ENCODE results near the gene ARPC1B.
"Not testable (repeated sequence)": the region's sequence is repeated elsewhere in the genome, so short reads cannot be mapped to it uniquely, and the experiment has no call there.

The ARPC1B gene

DNA sequence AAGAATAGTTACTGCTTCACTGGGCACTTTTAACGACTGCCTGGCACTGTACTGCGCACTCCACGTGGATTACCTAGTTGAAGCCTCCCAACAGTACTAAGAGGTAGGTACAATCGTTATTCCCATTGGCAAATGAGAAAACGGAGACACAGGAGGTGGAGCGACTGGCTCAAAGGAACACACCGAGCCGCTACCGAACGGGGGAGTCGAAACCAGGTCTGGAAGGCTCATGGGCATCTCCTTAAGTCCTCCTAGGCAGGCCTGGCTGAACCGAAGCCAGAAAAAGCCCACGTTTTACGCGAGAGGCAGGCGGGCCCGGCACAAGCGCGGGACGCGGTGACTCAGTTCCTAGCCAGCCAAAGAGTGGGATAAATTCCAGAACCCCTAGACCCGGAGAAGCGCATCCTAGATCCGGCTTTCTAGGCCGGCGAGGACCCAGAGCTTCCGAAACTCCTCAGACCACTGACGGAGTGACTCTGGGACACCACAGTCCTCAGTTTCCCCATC is 33.4 kb downstream of the ARPC1B start:
- DNase-seq (ENCODE audit: low read depth), result no peak
- H3K4me3 ChIP-seq (ENCODE audit: low read depth, low read length), result peak overlapping the region; percentile 95
- TF ChIP-seq, protein P1, sequence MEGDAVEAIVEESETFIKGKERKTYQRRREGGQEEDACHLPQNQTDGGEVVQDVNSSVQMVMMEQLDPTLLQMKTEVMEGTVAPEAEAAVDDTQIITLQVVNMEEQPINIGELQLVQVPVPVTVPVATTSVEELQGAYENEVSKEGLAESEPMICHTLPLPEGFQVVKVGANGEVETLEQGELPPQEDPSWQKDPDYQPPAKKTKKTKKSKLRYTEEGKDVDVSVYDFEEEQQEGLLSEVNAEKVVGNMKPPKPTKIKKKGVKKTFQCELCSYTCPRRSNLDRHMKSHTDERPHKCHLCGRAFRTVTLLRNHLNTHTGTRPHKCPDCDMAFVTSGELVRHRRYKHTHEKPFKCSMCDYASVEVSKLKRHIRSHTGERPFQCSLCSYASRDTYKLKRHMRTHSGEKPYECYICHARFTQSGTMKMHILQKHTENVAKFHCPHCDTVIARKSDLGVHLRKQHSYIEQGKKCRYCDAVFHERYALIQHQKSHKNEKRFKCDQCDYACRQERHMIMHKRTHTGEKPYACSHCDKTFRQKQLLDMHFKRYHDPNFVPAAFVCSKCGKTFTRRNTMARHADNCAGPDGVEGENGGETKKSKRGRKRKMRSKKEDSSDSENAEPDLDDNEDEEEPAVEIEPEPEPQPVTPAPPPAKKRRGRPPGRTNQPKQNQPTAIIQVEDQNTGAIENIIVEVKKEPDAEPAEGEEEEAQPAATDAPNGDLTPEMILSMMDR (IDR thresholded peaks at IDR 0.05; ENCODE audit: low read depth, low read length, missing control alignments), result no peak

DNA sequence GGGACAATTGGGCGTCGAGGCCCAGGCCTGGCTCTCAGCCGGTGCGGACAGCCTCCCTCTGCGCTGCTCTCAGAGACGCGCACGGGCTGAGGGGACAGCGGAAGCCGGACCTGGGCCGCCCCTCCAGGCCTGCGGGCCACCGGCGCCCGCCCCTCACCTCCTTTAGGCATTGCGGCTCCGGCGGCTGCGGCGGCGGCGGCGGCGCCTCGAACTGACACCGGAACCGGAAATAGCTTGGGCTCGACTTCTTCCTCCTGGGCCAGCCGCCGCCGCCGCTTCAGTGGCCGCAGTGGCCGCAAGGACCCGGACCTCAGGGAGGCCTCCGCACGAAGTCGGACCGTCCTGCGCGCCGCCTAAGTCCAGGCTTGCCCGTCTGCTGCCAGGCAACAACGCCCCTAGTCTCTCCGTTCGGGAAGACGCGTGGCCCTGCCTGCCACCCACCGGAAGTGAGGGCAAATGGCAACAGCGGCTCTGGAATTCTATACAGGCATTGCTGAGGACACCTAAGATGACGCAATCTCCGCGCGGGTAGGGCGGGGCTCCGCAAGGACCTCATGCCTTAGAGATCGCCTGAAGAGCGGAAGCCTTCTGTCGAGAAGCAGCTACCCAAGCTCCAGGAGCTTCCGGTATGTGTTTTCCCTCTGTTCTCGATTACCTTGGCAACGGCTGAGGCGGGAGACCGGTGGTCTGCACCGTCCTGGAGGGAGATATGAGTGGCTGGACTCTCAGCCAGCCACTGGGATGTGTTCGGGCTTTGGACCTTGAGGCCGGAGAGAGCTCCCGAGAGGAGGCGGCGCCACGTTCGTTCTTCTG is 34.1 kb downstream of the ARPC1B start, which contains the start of the genes BUD31 and PDAP1:
BUD31 (plus strand) TSS at position 591 of the 813 bp plus-strand sequence. CDS start 2,124 bp downstream, outside the sequence.
PDAP1 (minus strand) TSS at position 219 of the 813 bp plus-strand sequence; CDS start at position 170, 49 bp downstream.
- peak; percentile 85 for DNase-seq (ENCODE audit: low read depth)
- H3K4me3 ChIP-seq (ENCODE audit: low read depth, low read length), result peak within 1 kb of the TSS; percentile 95
- TF ChIP-seq, protein P1 (IDR thresholded peaks at IDR 0.05; ENCODE audit: low read depth, low read length, missing control alignments), result no peak

DNA sequence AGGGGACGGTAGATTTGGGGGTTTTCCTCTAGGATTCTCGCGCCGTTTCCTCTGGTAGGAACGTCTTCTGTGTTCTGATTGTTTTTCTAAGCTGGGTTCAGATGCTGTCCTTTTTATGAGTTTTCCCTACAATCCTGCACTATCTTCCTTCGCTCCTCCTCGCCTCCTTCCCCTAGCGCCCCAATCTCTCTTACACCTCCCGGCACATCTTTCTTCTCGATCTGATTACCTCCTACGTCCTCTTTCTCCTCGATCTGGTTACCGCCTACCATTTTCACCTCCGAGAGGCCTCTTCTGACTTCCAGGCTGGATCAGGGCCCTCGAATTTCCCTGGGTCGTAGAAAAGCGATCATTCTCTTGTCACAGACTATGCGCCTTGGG is 34.7 kb downstream of the ARPC1B start:
- DNase-seq (ENCODE audit: low read depth), result no peak
- peak overlapping the region; percentile 95 for H3K4me3 ChIP-seq (ENCODE audit: low read depth, low read length)
- TF ChIP-seq, protein P1 (IDR thresholded peaks at IDR 0.05; ENCODE audit: low read depth, low read length, missing control alignments), result peak; percentile 1

GRCh38 chr7:99409806-99410205 is 35.3 kb downstream of the ARPC1B start:
- no peak for DNase-seq (ENCODE audit: low read depth)
- TF ChIP-seq, protein P1 (IDR thresholded peaks at IDR 0.05; ENCODE audit: low read depth, low read length, missing control alignments), result no peak
- H3K4me3 ChIP-seq (ENCODE audit: low read depth, low read length), result peak overlapping the region; percentile 95

GRCh38 chr7:99410635-99411034 is 36.1 kb downstream of the ARPC1B start:
- no peak overlapping the region; the same call in 1 of the 2 replicates for H3K4me3 ChIP-seq (ENCODE audit: low read depth, low read length)
- TF ChIP-seq, protein P1 (IDR thresholded peaks at IDR 0.05; ENCODE audit: low read depth, low read length, missing control alignments), result no peak
- DNase-seq (ENCODE audit: low read depth), result no peak

GRCh38 chr7:99415513-99416127 is 41.1 kb downstream of the ARPC1B start:
- TF ChIP-seq, protein P1 (IDR thresholded peaks at IDR 0.05; ENCODE audit: low read depth, low read length, missing control alignments), result peak; percentile 49
- not testable (repeated sequence) for H3K4me3 ChIP-seq (ENCODE audit: low read depth, low read length); DNase-seq (ENCODE audit: low read depth)

Data from GM12864 (cell line).